Panc1 (cell line): ENCODE measurements around the gene CIROP. TPM values are rescaled to one million over a fixed set of nuclear protein-coding genes. Genes with fewer than 3 reads are reported as not detected.

Experiments used
- ATAC-seq: fragments of 200-7000 bp; cut with Tn5 transposase; 2 replicates; pipeline ENCODE4 v1.9.1; 2020; ENCODE audit warnings: mild to moderate bottlenecking, moderate library complexity
- BruUV-seq: library from RNA; stranded (reverse); fragments of 400-500 nt; replicated peaks from 2 replicates; lab custom pipeline; 2021; lab: Mats Ljungman, UMichigan
- CTCF ChIA-PET: fragments of 300-600 bp; sonication (Branson Sonifier 250); formaldehyde crosslinking; loops from one replicate; lab custom pipeline; 2022; ENCODE audit warnings: antibody characterized with exemption; lab: Charles Lee
- POLR2A ChIA-PET: fragments of 300-600 bp; sonication (Branson Sonifier 250); formaldehyde crosslinking; loops from one replicate; lab custom pipeline; 2022; ENCODE audit warnings: antibody characterized with exemption; lab: Charles Lee
- DNase-seq: peaks from one replicate; pipeline ENCODE4 v3.0.0-alpha.2; 2010; ENCODE audit warnings: low read depth, low spot score
- H3K27ac ChIP-seq: 2 replicates; pipeline ENCODE4 v1.5.1; 2011; ENCODE audit warnings: mild to moderate bottlenecking, low read length, inconsistent platforms
- H3K27me3 ChIP-seq: fragments of 200-500 bp; sonication (Bioruptor generic); 2 replicates; pipeline ENCODE4 v1.6.0; 2014; ENCODE audit warnings: low read length, inconsistent platforms; ENCODE audit not compliant: control insufficient read depth, insufficient read depth
- H3K36me3 ChIP-seq: fragments of 200-500 bp; sonication (Bioruptor generic); 2 replicates; pipeline ENCODE4 v1.5.1; 2014; ENCODE audit warnings: inconsistent platforms, mild to moderate bottlenecking, low read length, moderate library complexity; ENCODE audit not compliant: control insufficient read depth, insufficient read depth
- H3K4me1 ChIP-seq: 2 replicates; pipeline ENCODE4 v1.5.1; 2011; ENCODE audit warnings: inconsistent platforms, mild to moderate bottlenecking, low read length, moderate library complexity; ENCODE audit not compliant: control insufficient read depth, insufficient read depth
- H3K4me3 ChIP-seq, 2 experiments: 2 replicates each; pipeline ENCODE4 v1.5.1; 2011 to 2012; ENCODE audit warnings: low read depth in 2 of 2, low read length in 2 of 2, mild to moderate bottlenecking in 2 of 2, inconsistent platforms in 1 of 2, moderate library complexity in 1 of 2
- H3K9me3 ChIP-seq: fragments of 200-500 bp; sonication (Bioruptor generic); 2 replicates; pipeline ENCODE4 v1.5.1; 2014; ENCODE audit warnings: low read depth, mild to moderate bottlenecking, inconsistent platforms, low read length, moderate library complexity; ENCODE audit not compliant: control insufficient read depth, insufficient read depth
- CTCF ChIP-seq: fragments of 450-650 bp; IDR thresholded peaks from 2 replicates; pipeline ENCODE4 v1.5.1; 2017; ENCODE audit warnings: mild to moderate bottlenecking
- POLR2AphosphoS5 ChIP-seq: IDR thresholded peaks from 2 replicates; pipeline ENCODE4 v1.6.1; 2012; ENCODE audit warnings: mild to moderate bottlenecking, low read depth, low read length, moderate library complexity
- SIN3A ChIP-seq: IDR thresholded peaks from 2 replicates; pipeline ENCODE4 v1.6.1; 2012; ENCODE audit warnings: low read depth, mild to moderate bottlenecking, low read length, moderate library complexity, borderline replicate concordance; ENCODE audit not compliant: insufficient read depth
- TCF7L2 ChIP-seq: IDR thresholded peaks from 2 replicates; pipeline ENCODE4 v1.6.1; 2011; ENCODE audit warnings: mild to moderate bottlenecking, low read depth, low read length, inconsistent platforms
- in situ Hi-C: cut with HindIII; loops from 2 replicates; pipeline ENCODE4 v1.10.0; 2016; ENCODE audit warnings: low sequenced_read_pairs, low pct_unique_long_range_greater_than_20kb
- intact Hi-C: fragments of 100-400 bp; cut with micrococcal nuclease; formaldehyde crosslinking; loops from one replicate; pipeline ENCODE4 v1.10.0; 2022; ENCODE audit not compliant: unreplicated experiment
- total RNA-seq: library from RNA; stranded (reverse); gene quantifications from one replicate; pipeline ENCODE4 v1.2.1, GENCODE V29; 2021; ENCODE audit not compliant: unreplicated experiment
- TF ChIP-seq, protein P1 (sequence below), 2 experiments: IDR thresholded peaks; 2 replicates each; pipeline ENCODE4 v1.6.1; 2011 to 2012; ENCODE audit warnings: low read depth in 2 of 2, control low read depth in 1 of 2, low read length in 1 of 2, mild to moderate bottlenecking in 1 of 2, moderate library complexity in 1 of 2; ENCODE audit not compliant: insufficient read depth in 1 of 2

Gene CIROP
- total RNA-seq, 1 experiment from 2014 or later: not detected

GRCh38 chr14:23066368-23066767 lies 38.4 kb downstream of the CIROP start:
- ChIA-PET CTCF (interaction anchor here (0.5 kb wide), 1 partner anchor 47 kb away, joined by 3 read pairs; no protein-coding TSS in a partner anchor), POLR2A (no interaction called here)
- TF ChIP-seq SIN3A: no peak
- intact Hi-C loops: no loop called here
- Histone ChIP-seq H3K4me1 (peaks cover 23% of the 10 kb centered on the region), H3K9me3 (no peaks in the 10 kb centered on the region), H3K4me3 (no peak overlapping the region), H3K27ac (no peak overlapping the region), H3K27me3 (no peaks in the 10 kb centered on the region), H3K36me3 (peaks cover 34% of the 10 kb centered on the region)
- in situ Hi-C loops: no loop called here
- DNase-seq: no peak
- no peak for ATAC-seq
- BruUV-seq: no TSS peak

DNA sequence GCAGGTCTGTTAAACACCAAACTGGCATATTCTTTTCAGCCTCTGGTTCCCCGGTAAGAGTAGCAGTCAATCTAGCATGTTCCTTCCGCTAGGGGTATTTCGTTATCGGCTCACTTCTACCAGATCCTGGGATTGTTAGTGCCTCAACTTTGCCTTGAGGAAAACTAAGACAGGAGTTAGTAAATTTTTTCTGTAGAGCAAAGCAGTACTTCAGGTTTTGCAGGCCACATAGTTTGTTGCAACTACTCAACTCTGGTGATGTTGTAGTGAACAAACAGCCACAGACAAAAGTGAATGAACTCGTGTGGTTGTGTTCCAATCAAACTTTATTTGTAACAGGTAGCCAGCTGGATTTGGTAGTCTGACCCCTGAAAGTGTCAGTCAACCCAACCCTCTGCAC lies 41.2 kb downstream of the CIROP start:
- in situ Hi-C loops: no loop called here

More for the DNA sequence above, 41.2 kb downstream of the CIROP start:
- no peak overlapping the region for H3K4me3 ChIP-seq
- ChIA-PET CTCF (no interaction called here), POLR2A (interaction anchor here (0.6 kb wide), 1 partner anchor 73 kb away, joined by 5 read pairs; no protein-coding TSS in a partner anchor)
- no peak for DNase-seq
- peaks cover 16% of the 10 kb centered on the region for H3K4me1 ChIP-seq
- intact Hi-C loops: no loop called here
- no peak for ATAC-seq
- no peak overlapping the region for H3K27ac ChIP-seq
- H3K27me3 ChIP-seq: no peaks in the 10 kb centered on the region
- TF ChIP-seq CTCF (no peak), SIN3A (no peak), TCF7L2 (no peak), POLR2AphosphoS5 (no peak)
- TF ChIP-seq, protein P1, sequence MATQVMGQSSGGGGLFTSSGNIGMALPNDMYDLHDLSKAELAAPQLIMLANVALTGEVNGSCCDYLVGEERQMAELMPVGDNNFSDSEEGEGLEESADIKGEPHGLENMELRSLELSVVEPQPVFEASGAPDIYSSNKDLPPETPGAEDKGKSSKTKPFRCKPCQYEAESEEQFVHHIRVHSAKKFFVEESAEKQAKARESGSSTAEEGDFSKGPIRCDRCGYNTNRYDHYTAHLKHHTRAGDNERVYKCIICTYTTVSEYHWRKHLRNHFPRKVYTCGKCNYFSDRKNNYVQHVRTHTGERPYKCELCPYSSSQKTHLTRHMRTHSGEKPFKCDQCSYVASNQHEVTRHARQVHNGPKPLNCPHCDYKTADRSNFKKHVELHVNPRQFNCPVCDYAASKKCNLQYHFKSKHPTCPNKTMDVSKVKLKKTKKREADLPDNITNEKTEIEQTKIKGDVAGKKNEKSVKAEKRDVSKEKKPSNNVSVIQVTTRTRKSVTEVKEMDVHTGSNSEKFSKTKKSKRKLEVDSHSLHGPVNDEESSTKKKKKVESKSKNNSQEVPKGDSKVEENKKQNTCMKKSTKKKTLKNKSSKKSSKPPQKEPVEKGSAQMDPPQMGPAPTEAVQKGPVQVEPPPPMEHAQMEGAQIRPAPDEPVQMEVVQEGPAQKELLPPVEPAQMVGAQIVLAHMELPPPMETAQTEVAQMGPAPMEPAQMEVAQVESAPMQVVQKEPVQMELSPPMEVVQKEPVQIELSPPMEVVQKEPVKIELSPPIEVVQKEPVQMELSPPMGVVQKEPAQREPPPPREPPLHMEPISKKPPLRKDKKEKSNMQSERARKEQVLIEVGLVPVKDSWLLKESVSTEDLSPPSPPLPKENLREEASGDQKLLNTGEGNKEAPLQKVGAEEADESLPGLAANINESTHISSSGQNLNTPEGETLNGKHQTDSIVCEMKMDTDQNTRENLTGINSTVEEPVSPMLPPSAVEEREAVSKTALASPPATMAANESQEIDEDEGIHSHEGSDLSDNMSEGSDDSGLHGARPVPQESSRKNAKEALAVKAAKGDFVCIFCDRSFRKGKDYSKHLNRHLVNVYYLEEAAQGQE (IDR thresholded peaks at IDR 0.05; ENCODE audit: insufficient read depth in 1 of 2, low read depth in 2 of 2, low read length in 1 of 2): no peak
- no TSS peak for BruUV-seq
- peaks cover 32% of the 10 kb centered on the region for H3K36me3 ChIP-seq
- no peaks in the 10 kb centered on the region for H3K9me3 ChIP-seq
